Activated CD4-positive, alpha-beta T cell treated with anti-CD3 and anti-CD28 coated beads for 36 hours (primary cell): Measurements from ENCODE around the gene MRS2. TPM values are rescaled to one million over a fixed set of nuclear protein-coding genes. Genes with fewer than 3 reads are reported as not detected.
"Not testable (repeated sequence)": the region's sequence is repeated elsewhere in the genome, so short reads cannot be mapped to it uniquely, and the experiment has no call there.

ENCODE experiments used
- ATAC-seq: fragments of 200-7000 bp; cut with Tn5 transposase; one replicate; pipeline ENCODE4 v1.10.0; 2021; ENCODE audit warnings: mild to moderate bottlenecking, moderate library complexity
- CTCF ChIA-PET: fragments of 350-600 bp; sonication (Branson Sonifier 250); formaldehyde crosslinking; loops from one replicate; lab custom pipeline; 2021; ENCODE audit warnings: antibody characterized with exemption; lab: Charles Lee
- POLR2A ChIA-PET: fragments of 350-600 bp; sonication (Branson Sonifier 250); formaldehyde crosslinking; loops from one replicate; lab custom pipeline; 2021; ENCODE audit warnings: antibody characterized with exemption, inconsistent platforms; lab: Charles Lee
- DNase-seq: peaks from one replicate; pipeline ENCODE4 v3.0.0-alpha.2; 2020
- H3K27ac Mint-ChIP-seq: one replicate; pipeline ENCODE4 v1.8.0; 2021; ENCODE audit warnings: mixed read lengths
- H3K27me3 Mint-ChIP-seq: one replicate; pipeline ENCODE4 v1.8.0; 2021; ENCODE audit warnings: mixed read lengths
- H3K36me3 Mint-ChIP-seq: one replicate; pipeline ENCODE4 v1.8.0; 2021; ENCODE audit warnings: low read depth, mixed read lengths
- H3K4me1 Mint-ChIP-seq: one replicate; pipeline ENCODE4 v1.8.0; 2021; ENCODE audit warnings: mixed read lengths
- H3K4me3 Mint-ChIP-seq: one replicate; pipeline ENCODE4 v1.8.0; 2021; ENCODE audit warnings: mild to moderate bottlenecking, moderate library complexity, mixed read lengths
- H3K9me3 Mint-ChIP-seq: one replicate; pipeline ENCODE4 v1.8.0; 2021; ENCODE audit warnings: low read depth, mixed read lengths
- intact Hi-C, 2 experiments: fragments of 100-400 bp; cut with DNase I in 1 of 2; cut with micrococcal nuclease in 1 of 2; formaldehyde crosslinking; loops; one replicate each; pipeline versions ENCODE4 v1.14.2 to v1.15.1; 2022 to 2024; cut with DNase I, micrococcal nuclease
- total RNA-seq, 2 experiments: library from RNA; stranded (reverse); gene quantifications; one replicate each; pipeline ENCODE4 v1.2.3, GENCODE V29; 2021

Gene MRS2
- total RNA-seq, 2 experiments from 2014 or later, result 21.0 to 25.5 TPM

DNA sequence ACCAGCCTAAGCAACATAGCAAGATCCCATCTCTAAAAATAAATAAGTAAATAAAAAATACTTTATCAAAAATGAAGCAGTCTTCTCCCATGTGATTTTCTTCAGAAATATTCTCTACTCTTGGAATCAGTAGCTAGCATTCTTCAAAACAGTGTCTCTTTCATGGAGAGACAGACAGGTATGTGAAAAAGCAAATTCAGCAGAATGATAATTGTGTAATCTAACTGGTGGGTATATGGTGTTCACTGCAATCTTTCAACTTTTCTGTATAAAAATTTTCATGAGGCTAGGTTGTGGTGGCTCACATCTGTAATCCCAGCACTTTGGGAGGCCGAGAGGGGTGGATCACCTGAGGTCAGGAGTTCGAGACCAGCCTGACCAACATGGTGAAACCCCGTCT is 7.9 kb downstream of the MRS2 start:
- intact Hi-C loops, result no loop called here
- Mint-ChIP-seq H3K4me3 (no peak overlapping the region), H3K9me3 (no peaks in the 10 kb centered on the region), H3K27ac (no peak overlapping the region), H3K36me3 (peaks cover 24% of the 10 kb centered on the region), H3K27me3 (no peaks in the 10 kb centered on the region), H3K4me1 (peaks cover 3% of the 10 kb centered on the region)
- DNase-seq (no peak), ATAC-seq (no peak)
- ChIA-PET POLR2A (no interaction called here), CTCF (no interaction called here)

DNA sequence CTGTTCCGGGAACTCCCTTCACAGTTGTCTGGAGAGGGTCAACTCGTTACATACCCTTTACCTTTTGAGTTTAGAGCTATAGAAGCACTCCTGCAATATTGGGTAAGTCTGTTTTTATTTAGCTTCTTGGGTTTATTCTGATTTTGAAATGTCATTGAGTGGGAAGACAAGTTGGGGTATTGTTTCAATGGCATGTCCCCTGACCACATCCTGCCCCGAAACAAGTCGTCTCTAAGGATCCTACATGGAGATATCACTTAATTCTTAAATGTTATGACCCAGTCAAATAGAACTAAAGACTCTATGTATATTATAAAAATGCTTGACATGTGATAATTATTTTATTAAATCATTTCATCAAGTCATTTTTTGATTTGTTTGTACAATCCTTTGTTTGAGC is 9.6 kb downstream of the MRS2 start:
- ATAC-seq (no peak), DNase-seq (no peak)
- Mint-ChIP-seq H3K4me1 (peaks cover 3% of the 10 kb centered on the region), H3K27ac (no peak overlapping the region), H3K4me3 (no peak overlapping the region), H3K9me3 (no peaks in the 10 kb centered on the region), H3K36me3 (peaks cover 28% of the 10 kb centered on the region), H3K27me3 (no peaks in the 10 kb centered on the region)
- intact Hi-C loops, result no loop called here
- CTCF ChIA-PET, result interaction anchor here (0.8 kb wide), 2 partner anchors 8 to 13 kb away, joined by 3 read pairs; no protein-coding TSS in a partner anchor
- POLR2A ChIA-PET, result no interaction called here

- H3K36me3 Mint-ChIP-seq, result peaks cover 34% of the 10 kb centered on the region
- ATAC-seq, DNase-seq, H3K27me3 Mint-ChIP-seq, H3K27ac Mint-ChIP-seq, intact Hi-C loops, H3K4me1 Mint-ChIP-seq, H3K9me3 Mint-ChIP-seq, H3K4me3 Mint-ChIP-seq, POLR2A ChIA-PET: not testable (repeated sequence)
- CTCF ChIA-PET, result interaction anchor here (0.7 to 1.6 kb wide), 3 partner anchors 9 to 132 kb away, joined by 3 to 5 read pairs (median 3); no protein-coding TSS in a partner anchor
These were observed 11.8 kb downstream of the MRS2 start for GRCh38 chr6:24414531-24414930.

DNA sequence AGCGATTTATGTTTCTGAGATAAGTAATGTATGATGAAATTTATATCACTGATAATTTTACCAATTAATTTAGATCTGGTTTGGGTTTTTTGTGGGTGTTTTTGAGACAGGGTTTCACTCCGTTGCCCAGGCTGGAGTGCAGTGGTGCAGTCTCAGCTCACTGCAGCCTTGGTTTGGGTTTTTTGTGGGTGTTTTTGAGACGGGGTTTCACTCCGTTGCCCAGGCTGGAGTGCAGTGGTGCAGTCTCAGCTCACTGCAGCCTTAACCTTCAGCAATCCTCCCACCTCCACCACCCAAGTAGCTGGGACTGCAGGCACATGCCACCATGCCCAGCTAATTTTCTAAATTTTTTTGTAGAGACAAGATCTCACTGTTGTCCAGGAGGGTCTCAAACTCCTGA is 13.0 kb downstream of the MRS2 start:
- no peaks in the 10 kb centered on the region for H3K27me3 Mint-ChIP-seq
- ATAC-seq (no peak), DNase-seq (no peak)
- ChIA-PET CTCF (interaction anchor here (1.6 kb wide), 1 partner anchor 8 kb away, joined by 3 read pairs; no protein-coding TSS in a partner anchor), POLR2A (no interaction called here)
- H3K27ac Mint-ChIP-seq, result no peak overlapping the region
- intact Hi-C loops, result no loop called here
- no peak overlapping the region for H3K4me3 Mint-ChIP-seq
- H3K9me3 Mint-ChIP-seq, result no peaks in the 10 kb centered on the region
- no peaks in the 10 kb centered on the region for H3K4me1 Mint-ChIP-seq
- peaks cover 39% of the 10 kb centered on the region for H3K36me3 Mint-ChIP-seq

- CTCF ChIA-PET, result no interaction called here
- Mint-ChIP-seq H3K4me3 (no peak overlapping the region), H3K9me3 (no peaks in the 10 kb centered on the region), H3K27ac (no peak overlapping the region), H3K27me3 (no peaks in the 10 kb centered on the region), H3K4me1 (no peaks in the 10 kb centered on the region), H3K36me3 (peaks cover 36% of the 10 kb centered on the region)
- no peak for ATAC-seq
- POLR2A ChIA-PET, result no interaction called here
- no peak for DNase-seq
- intact Hi-C loops, result no loop called here
These were observed 16.8 kb downstream of the MRS2 start for GRCh38 chr6:24419526-24419925.

GRCh38 chr6:24425091-24425490 is 22.4 kb downstream of the MRS2 start:
- intact Hi-C loops, result no loop called here
- H3K27ac Mint-ChIP-seq, result no peak overlapping the region
- no peaks in the 10 kb centered on the region for H3K9me3 Mint-ChIP-seq
- POLR2A ChIA-PET, result interaction anchor here (0.6 kb wide), 1 partner anchor 59 kb away, joined by 3 read pairs; no protein-coding TSS in a partner anchor
- no peak overlapping the region for H3K4me3 Mint-ChIP-seq
- ATAC-seq, result no peak
- peaks cover 31% of the 10 kb centered on the region for H3K36me3 Mint-ChIP-seq
- no peaks in the 10 kb centered on the region for H3K27me3 Mint-ChIP-seq
- CTCF ChIA-PET, result interaction anchor here (0.6 kb wide), 1 partner anchor 13 kb away, joined by 3 read pairs; no protein-coding TSS in a partner anchor
- no peaks in the 10 kb centered on the region for H3K4me1 Mint-ChIP-seq
- DNase-seq, result no peak

DNA sequence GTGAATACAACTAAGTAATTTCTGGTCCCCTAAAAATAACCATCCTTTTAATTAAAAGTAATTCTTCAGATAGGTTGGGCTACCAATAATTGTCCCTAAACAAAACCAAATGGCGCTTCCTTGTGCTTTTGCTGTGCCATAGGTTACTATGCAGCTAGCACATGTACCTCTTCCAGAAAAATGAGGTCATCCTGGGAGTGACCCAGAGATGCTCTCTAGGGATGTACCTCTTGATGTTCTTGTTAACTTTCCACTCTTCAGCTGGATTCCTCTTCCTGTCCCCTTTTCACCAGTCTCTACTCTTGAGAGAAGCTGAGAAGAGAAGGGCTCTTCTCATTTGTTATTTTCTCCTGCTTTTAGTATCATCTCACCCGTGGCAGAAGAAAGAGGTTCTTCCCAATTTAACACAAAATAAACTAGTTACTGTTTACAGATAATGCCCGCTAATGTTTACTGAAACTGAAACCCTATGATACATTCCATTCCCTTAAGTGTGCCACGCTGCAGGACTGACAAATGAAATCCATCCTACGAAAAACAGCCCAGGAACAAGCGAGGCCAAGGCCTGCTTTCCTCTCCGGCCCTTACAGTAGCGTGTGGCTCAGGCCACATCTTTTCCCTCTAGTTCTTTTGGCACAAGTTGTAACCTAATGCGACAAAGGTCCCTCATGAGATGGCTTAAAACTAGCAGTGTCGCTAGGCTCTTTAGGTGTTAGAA is 24.2 kb downstream of the MRS2 start:
- ChIA-PET CTCF (no interaction called here), POLR2A (no interaction called here)
- Mint-ChIP-seq H3K9me3 (no peaks in the 10 kb centered on the region), H3K4me1 (no peaks in the 10 kb centered on the region), H3K36me3 (peaks cover 25% of the 10 kb centered on the region), H3K27ac (peak overlapping the region; percentile 51), H3K4me3 (no peak overlapping the region), H3K27me3 (no peaks in the 10 kb centered on the region)
- DNase-seq (no peak), ATAC-seq (no peak)
- intact Hi-C loops, result no loop called here

GRCh38 chr6:24428615-24429014 is 25.9 kb downstream of the MRS2 start:
- no peak for ATAC-seq
- ChIA-PET POLR2A (no interaction called here), CTCF (no interaction called here)
- Mint-ChIP-seq H3K36me3 (peaks cover 21% of the 10 kb centered on the region), H3K27ac (no peak overlapping the region), H3K4me3 (no peak overlapping the region), H3K27me3 (no peaks in the 10 kb centered on the region), H3K4me1 (no peaks in the 10 kb centered on the region), H3K9me3 (no peaks in the 10 kb centered on the region)
- intact Hi-C loops, result no loop called here
- DNase-seq, result no peak

DNA sequence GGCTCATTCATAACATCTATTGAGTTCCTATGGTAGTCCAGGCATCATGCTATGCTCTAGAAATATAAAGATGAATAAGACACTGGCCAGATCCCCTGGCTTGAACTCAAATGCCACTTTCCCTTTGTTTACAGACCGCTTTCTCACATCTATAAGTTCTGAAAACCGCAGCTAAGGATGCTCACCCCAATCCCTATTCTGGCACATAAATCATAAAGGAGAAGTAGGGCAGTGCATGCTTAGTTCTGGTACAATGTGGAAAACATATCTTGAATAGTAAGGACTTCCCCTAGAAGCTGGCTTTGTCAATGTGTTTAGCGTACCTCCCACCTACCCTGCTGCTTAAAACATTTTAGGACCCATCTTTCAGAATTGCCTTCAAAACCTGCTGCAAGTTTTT is 26.4 kb downstream of the MRS2 start:
- CTCF ChIA-PET, result no interaction called here
- H3K27ac Mint-ChIP-seq, result no peak overlapping the region

GRCh38 chr6:24430086-24430485 is 27.4 kb downstream of the MRS2 start:
- Mint-ChIP-seq H3K27me3 (no peaks in the 10 kb centered on the region), H3K4me3 (no peak overlapping the region), H3K9me3 (no peaks in the 10 kb centered on the region), H3K27ac (no peak overlapping the region), H3K4me1 (no peaks in the 10 kb centered on the region), H3K36me3 (peaks cover 11% of the 10 kb centered on the region)
- ATAC-seq (no peak), DNase-seq (no peak)
- ChIA-PET CTCF (interaction anchor here (0.7 to 1.2 kb wide), 6 partner anchors 11 to 91 kb away, joined by 3 to 5 read pairs (median 3); no protein-coding TSS in a partner anchor), POLR2A (no interaction called here)
- intact Hi-C loops, result loop anchor here in 1 of 2 experiments (5.0 kb wide), 2 partner anchors 92 to 267 kb away; no protein-coding TSS in a partner anchor

More for the DNA sequence above, 26.4 kb downstream of the MRS2 start:
- ATAC-seq (no peak), DNase-seq (no peak)
- Mint-ChIP-seq H3K9me3 (no peaks in the 10 kb centered on the region), H3K36me3 (peaks cover 20% of the 10 kb centered on the region), H3K4me3 (no peak overlapping the region), H3K27me3 (no peaks in the 10 kb centered on the region), H3K4me1 (no peaks in the 10 kb centered on the region)
- intact Hi-C loops, result no loop called here
- POLR2A ChIA-PET, result no interaction called here

DNA sequence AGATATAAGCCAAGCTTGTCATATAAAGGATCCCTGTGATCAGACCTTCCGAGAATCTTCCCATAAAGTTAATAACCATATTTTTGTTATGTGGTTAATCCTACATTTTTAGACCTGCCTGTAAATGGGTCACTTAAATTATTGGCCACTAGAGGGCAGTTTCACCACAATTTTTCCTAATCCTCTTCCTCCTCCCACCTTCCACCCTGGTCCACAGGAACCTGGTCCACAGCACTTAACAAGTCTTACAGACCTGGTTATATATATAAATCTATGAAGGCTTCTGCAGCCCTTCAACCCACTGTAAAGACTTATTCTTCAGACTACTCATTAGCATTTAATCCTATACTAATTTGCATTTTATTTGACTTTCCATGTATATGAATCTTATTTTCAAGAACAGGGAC is 28.3 kb downstream of the MRS2 start:
- H3K36me3 Mint-ChIP-seq, result peaks cover 11% of the 10 kb centered on the region
- H3K9me3 Mint-ChIP-seq, result no peaks in the 10 kb centered on the region
- no peaks in the 10 kb centered on the region for H3K27me3 Mint-ChIP-seq
- CTCF ChIA-PET, result interaction anchor here (0.7 to 1.5 kb wide), 7 partner anchors 10 to 135 kb away, joined by 3 to 5 read pairs (median 3); no protein-coding TSS in a partner anchor
- intact Hi-C loops, result loop anchor here in 1 of 2 experiments (5.0 kb wide), 2 partner anchors 91 to 266 kb away; no protein-coding TSS in a partner anchor
- DNase-seq (no peak), ATAC-seq (no peak)
- no peak overlapping the region for H3K27ac Mint-ChIP-seq
- H3K4me3 Mint-ChIP-seq, result no peak overlapping the region
- POLR2A ChIA-PET, result no interaction called here
- H3K4me1 Mint-ChIP-seq, result no peaks in the 10 kb centered on the region

- Mint-ChIP-seq H3K4me1 (no peaks in the 10 kb centered on the region), H3K4me3 (no peak overlapping the region), H3K36me3 (peaks cover 4% of the 10 kb centered on the region), H3K27ac (no peak overlapping the region), H3K9me3 (no peaks in the 10 kb centered on the region), H3K27me3 (no peaks in the 10 kb centered on the region)
- CTCF ChIA-PET, result interaction anchor here (0.7 to 1.5 kb wide), 3 partner anchors 41 to 232 kb away, joined by 3 to 5 read pairs (median 5); partner anchors contain the start of gene ALDH5A1
- no peak for ATAC-seq
- POLR2A ChIA-PET, result no interaction called here
- intact Hi-C loops, result loop anchor here in 1 of 2 experiments (5.0 kb wide), 2 partner anchors 90 to 265 kb away; no protein-coding TSS in a partner anchor
- DNase-seq, result no peak
These were observed 29.9 kb downstream of the MRS2 start for GRCh38 chr6:24432611-24433010.
